Esophagus squamous epithelium (tissue), 4 donors: ENCODE results near the gene PHLDB2.

Experiments
- CTCF ChIP-seq, 6 experiments: fragments of 450-650 bp in 4 of 6; fragments of 200-600 bp in 2 of 6; sonication (generic) in 2 of 6; IDR thresholded peaks; one replicate each; pipeline ENCODE4 v1.5.1; 2016 to 2019; ENCODE audit warnings: antibody characterized with exemption in 6 of 6, mild to moderate bottlenecking in 4 of 6, moderate library complexity in 4 of 6
- POLR2A ChIP-seq, 4 donors: fragments of 450-650 bp; IDR thresholded peaks; one replicate each; pipeline ENCODE4 v1.6.1; 2017; ENCODE audit warnings: antibody characterized with exemption in 4 of 4, mild to moderate bottlenecking in 4 of 4, moderate library complexity in 3 of 4

GRCh38 chr3:111939873-111940272, 80.8 kb downstream of the PHLDB2 start:
- TF ChIP-seq CTCF (IDR thresholded peaks at IDR 0.05) (no peak), POLR2A (IDR thresholded peaks at IDR 0.05) (no peak)
